ENCODE data around the gene SYNE2.

GRCh38 chr14:64255756-64256155 is 403.0 kb downstream of the SYNE2 start:
- TF ChIP-seq, protein P1, sequence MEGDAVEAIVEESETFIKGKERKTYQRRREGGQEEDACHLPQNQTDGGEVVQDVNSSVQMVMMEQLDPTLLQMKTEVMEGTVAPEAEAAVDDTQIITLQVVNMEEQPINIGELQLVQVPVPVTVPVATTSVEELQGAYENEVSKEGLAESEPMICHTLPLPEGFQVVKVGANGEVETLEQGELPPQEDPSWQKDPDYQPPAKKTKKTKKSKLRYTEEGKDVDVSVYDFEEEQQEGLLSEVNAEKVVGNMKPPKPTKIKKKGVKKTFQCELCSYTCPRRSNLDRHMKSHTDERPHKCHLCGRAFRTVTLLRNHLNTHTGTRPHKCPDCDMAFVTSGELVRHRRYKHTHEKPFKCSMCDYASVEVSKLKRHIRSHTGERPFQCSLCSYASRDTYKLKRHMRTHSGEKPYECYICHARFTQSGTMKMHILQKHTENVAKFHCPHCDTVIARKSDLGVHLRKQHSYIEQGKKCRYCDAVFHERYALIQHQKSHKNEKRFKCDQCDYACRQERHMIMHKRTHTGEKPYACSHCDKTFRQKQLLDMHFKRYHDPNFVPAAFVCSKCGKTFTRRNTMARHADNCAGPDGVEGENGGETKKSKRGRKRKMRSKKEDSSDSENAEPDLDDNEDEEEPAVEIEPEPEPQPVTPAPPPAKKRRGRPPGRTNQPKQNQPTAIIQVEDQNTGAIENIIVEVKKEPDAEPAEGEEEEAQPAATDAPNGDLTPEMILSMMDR (conservative IDR thresholded peaks at IDR 0.05; ENCODE audit: low read depth, low read length) = no peak
- no peak for TF ChIP-seq EZH2 (IDR thresholded peaks at IDR 0.05; ENCODE audit: low read length, unreplicated experiment)

Measured in PC-3 (cell line).